ENCODE measurements around the gene TNNT3.

DNA sequence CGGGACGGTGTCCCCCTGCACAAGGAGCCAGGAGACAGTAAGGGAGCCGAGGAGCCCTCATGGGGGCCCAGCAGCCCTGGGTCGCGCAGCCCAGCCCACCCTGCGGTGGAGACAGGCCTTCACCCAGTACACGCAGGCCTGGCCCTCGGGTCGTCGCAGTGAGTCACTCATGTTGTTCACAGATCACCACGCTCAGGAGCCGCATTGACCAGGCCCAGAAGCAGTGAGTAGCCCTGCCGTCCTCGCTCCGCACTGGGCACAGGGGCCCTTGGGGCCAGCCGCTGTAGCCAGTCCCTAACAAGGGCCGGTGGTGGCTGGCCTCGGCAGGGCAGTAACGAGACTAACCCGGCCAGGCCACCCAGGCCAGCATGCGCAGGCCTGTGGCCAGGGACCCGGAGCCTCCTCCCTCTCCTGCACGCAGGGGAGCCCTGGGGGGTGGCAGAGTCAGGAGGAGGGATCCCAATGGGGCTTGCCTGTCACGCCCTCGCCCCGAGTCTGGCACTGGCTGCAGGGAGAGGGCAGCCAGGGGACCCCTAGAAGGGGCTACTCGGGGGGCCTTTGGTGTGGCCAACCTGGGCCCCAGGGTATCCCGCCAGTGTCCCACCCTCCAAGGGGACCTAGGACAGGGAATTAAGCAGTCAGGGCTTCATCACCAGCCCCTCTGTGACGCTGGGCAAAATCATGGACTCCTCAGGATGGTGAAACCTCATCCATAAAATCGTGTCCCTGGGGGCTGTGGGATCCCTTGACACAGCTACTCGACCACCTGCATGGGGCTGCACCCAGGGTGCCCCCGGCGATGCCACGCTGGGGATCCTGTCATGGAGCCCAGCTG lies 17.5 kb downstream of the TNNT3 start:
- TF ChIP-seq, protein P1, sequence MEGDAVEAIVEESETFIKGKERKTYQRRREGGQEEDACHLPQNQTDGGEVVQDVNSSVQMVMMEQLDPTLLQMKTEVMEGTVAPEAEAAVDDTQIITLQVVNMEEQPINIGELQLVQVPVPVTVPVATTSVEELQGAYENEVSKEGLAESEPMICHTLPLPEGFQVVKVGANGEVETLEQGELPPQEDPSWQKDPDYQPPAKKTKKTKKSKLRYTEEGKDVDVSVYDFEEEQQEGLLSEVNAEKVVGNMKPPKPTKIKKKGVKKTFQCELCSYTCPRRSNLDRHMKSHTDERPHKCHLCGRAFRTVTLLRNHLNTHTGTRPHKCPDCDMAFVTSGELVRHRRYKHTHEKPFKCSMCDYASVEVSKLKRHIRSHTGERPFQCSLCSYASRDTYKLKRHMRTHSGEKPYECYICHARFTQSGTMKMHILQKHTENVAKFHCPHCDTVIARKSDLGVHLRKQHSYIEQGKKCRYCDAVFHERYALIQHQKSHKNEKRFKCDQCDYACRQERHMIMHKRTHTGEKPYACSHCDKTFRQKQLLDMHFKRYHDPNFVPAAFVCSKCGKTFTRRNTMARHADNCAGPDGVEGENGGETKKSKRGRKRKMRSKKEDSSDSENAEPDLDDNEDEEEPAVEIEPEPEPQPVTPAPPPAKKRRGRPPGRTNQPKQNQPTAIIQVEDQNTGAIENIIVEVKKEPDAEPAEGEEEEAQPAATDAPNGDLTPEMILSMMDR (IDR thresholded peaks at IDR 0.05), result no peak
- TF ChIP-seq POLR2AphosphoS5 (IDR thresholded peaks at IDR 0.05) (no peak), POLR2A (IDR thresholded peaks at IDR 0.05) (no peak)

Measured in stomach (tissue), 4 donors.